NCI-H2196 treated with DMSO at 0.1 percent for 48 hours (cell line): Measurements from ENCODE around the gene ASB16.
A peak's percentile ranks its signal among the peaks of the same experiment; 100 is the strongest.
"Not testable (repeated sequence)": the region's sequence is repeated elsewhere in the genome, so short reads cannot be mapped to it uniquely, and the experiment has no call there.

Experiments used
- DNase-seq: peaks from one replicate; lab custom pipeline; 2025; ENCODE audit not compliant: unreplicated experiment; lab: John Stamatoyannopoulos, UW

ASB16 gene

GRCh38 chr17:44170499-44171201 lies at the start of gene ASB16:
Gene ASB16, plus strand, starts transcription at chr17:44170704. Its CDS starts 86 bp downstream, at chr17:44170790.
- DNase-seq: peak; percentile 33

GRCh38 chr17:44120851-44121605 lies 49.5 kb upstream of the ASB16 start:
- DNase-seq: no peak

- no peak for DNase-seq
Observed at GRCh38 chr17:44121997-44122815, 48.3 kb upstream of the ASB16 start.

GRCh38 chr17:44122816-44123355 lies 47.6 kb upstream of the ASB16 start:
- no peak for DNase-seq

GRCh38 chr17:44123356-44124117 lies 47.0 kb upstream of the ASB16 start, which contains the start of gene HDAC5:
Gene HDAC5, minus strand, starts transcription at chr17:44123641. Its CDS starts 6,126 bp downstream, at chr17:44117515.
- DNase-seq: peak; percentile 76

GRCh38 chr17:44124118-44124438 lies 46.4 kb upstream of the ASB16 start:
- no peak for DNase-seq

- no peak for DNase-seq
Observed at GRCh38 chr17:44128383-44128782, 42.1 kb upstream of the ASB16 start.

GRCh38 chr17:44130693-44131349 lies 39.7 kb upstream of the ASB16 start:
- no peak for DNase-seq

- not testable (repeated sequence) for DNase-seq
Observed at GRCh38 chr17:44131372-44131771, 39.1 kb upstream of the ASB16 start.

GRCh38 chr17:44132275-44132821 lies 38.2 kb upstream of the ASB16 start:
- DNase-seq: no peak

GRCh38 chr17:44133918-44134476 lies 36.5 kb upstream of the ASB16 start:
- no peak for DNase-seq

- DNase-seq: no peak
Observed at GRCh38 chr17:44134752-44135568, 35.5 kb upstream of the ASB16 start.

- peak; percentile 77 for DNase-seq
Observed at GRCh38 chr17:44137891-44138709, 32.4 kb upstream of the ASB16 start.

- not testable (repeated sequence) for DNase-seq
Observed at GRCh38 chr17:44143921-44144320, 26.6 kb upstream of the ASB16 start.

- no peak for DNase-seq
Observed at GRCh38 chr17:44144966-44145739, 25.4 kb upstream of the ASB16 start.

GRCh38 chr17:44146375-44147346 lies 23.8 kb upstream of the ASB16 start:
- DNase-seq: no peak
